ENCODE data around the gene SPOCD1.

DNA sequence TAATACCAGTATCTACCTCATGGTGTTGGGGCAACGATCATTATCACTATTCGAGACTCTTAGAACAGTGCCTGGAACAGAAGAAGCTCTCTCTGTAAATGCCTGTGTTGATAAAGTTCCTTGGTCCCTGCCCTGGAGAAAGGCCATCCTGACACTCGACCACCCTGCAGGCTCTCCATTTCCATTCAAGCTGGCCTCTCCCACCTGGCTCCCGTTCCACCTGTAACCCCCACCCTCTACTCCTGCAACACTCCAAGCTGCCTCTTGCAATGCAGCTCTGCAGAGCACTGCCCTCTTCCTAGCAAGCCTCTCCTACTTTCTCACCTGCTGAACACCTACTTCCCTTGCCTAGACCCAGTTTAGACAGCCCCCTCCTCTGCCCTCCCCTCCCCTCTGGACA lies 6.1 kb downstream of the SPOCD1 start:
- no peak for TF ChIP-seq EZH2 (IDR thresholded peaks at IDR 0.05; ENCODE audit: low read depth)
- TF ChIP-seq, protein P1, sequence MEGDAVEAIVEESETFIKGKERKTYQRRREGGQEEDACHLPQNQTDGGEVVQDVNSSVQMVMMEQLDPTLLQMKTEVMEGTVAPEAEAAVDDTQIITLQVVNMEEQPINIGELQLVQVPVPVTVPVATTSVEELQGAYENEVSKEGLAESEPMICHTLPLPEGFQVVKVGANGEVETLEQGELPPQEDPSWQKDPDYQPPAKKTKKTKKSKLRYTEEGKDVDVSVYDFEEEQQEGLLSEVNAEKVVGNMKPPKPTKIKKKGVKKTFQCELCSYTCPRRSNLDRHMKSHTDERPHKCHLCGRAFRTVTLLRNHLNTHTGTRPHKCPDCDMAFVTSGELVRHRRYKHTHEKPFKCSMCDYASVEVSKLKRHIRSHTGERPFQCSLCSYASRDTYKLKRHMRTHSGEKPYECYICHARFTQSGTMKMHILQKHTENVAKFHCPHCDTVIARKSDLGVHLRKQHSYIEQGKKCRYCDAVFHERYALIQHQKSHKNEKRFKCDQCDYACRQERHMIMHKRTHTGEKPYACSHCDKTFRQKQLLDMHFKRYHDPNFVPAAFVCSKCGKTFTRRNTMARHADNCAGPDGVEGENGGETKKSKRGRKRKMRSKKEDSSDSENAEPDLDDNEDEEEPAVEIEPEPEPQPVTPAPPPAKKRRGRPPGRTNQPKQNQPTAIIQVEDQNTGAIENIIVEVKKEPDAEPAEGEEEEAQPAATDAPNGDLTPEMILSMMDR (conservative IDR thresholded peaks at IDR 0.05), result no peak
